Tibial nerve (tissue), 4 donors: Measurements from ENCODE around the gene PGF.

Source experiments
- EP300 ChIP-seq, 2 donors: sonication (generic); formaldehyde crosslinking; IDR thresholded peaks; one replicate each; pipeline ENCODE4 v1.6.1; 2017; ENCODE audit warnings: antibody characterized with exemption in 2 of 2, mild to moderate bottlenecking in 1 of 2
- POLR2A ChIP-seq, 2 donors: fragments of 450-650 bp; IDR thresholded peaks; one replicate each; pipeline ENCODE4 v1.6.1; 2017; ENCODE audit warnings: antibody characterized with exemption in 2 of 2, mild to moderate bottlenecking in 2 of 2, moderate library complexity in 2 of 2
- TF ChIP-seq, protein P1 (sequence below), 5 experiments: fragments of 200-600 bp in 3 of 5; fragments of 450-650 bp in 2 of 5; sonication (generic) in 3 of 5; IDR thresholded peaks; one replicate each; pipeline ENCODE4 v1.5.1; 2016 to 2019; ENCODE audit warnings: antibody characterized with exemption in 5 of 5, mild to moderate bottlenecking in 3 of 5, moderate library complexity in 2 of 5

DNA sequence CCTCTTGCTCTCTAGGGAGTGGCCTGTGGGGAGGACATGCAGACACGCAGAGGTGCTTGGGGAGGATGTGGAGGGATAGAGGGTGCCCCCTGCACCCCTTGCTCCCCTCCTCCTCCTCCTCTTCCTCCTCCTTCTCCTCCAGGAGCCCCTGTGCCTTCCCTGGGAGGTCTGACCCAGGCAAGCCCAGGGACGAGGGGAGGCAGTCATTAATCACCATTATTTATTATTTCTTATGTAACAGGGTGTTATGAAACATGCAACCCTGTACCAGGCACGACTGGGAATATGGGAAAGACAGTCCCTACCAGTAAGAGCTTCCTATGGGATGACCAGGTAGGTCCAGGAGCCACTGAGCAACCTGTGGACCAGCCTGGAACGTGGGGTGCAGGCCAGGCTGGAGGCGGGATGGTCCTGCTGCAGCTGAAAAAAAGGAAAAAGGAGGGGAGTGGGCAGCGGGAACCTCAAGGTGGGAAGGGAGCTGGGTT lies 22.5 kb upstream of the PGF start:
- TF ChIP-seq EP300 (IDR thresholded peaks at IDR 0.05), result no peak
- TF ChIP-seq, protein P1, sequence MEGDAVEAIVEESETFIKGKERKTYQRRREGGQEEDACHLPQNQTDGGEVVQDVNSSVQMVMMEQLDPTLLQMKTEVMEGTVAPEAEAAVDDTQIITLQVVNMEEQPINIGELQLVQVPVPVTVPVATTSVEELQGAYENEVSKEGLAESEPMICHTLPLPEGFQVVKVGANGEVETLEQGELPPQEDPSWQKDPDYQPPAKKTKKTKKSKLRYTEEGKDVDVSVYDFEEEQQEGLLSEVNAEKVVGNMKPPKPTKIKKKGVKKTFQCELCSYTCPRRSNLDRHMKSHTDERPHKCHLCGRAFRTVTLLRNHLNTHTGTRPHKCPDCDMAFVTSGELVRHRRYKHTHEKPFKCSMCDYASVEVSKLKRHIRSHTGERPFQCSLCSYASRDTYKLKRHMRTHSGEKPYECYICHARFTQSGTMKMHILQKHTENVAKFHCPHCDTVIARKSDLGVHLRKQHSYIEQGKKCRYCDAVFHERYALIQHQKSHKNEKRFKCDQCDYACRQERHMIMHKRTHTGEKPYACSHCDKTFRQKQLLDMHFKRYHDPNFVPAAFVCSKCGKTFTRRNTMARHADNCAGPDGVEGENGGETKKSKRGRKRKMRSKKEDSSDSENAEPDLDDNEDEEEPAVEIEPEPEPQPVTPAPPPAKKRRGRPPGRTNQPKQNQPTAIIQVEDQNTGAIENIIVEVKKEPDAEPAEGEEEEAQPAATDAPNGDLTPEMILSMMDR (IDR thresholded peaks at IDR 0.05), result no peak
- no peak for TF ChIP-seq POLR2A (IDR thresholded peaks at IDR 0.05)
